GM12891 (cell line): ENCODE data around the gene CREBRF.

ENCODE experiments used
- PAX5 ChIP-seq: IDR thresholded peaks from 2 replicates; pipeline ENCODE4 v1.6.1; 2011; ENCODE audit warnings: low read length, moderate library complexity, mild to moderate bottlenecking; ENCODE audit not compliant: insufficient read depth, severe bottlenecking
- POLR2A ChIP-seq: IDR thresholded peaks from 2 replicates; pipeline ENCODE4 v1.6.1; 2011; ENCODE audit warnings: low read depth, low read length, control low read depth
- POLR2AphosphoS5 ChIP-seq: IDR thresholded peaks from 2 replicates; pipeline ENCODE4 v1.6.1; 2011; ENCODE audit warnings: low read depth, low read length, control low read depth
- TAF1 ChIP-seq: IDR thresholded peaks from 2 replicates; pipeline ENCODE4 v1.6.1; 2011; ENCODE audit warnings: low read depth, low read length, control low read depth

DNA sequence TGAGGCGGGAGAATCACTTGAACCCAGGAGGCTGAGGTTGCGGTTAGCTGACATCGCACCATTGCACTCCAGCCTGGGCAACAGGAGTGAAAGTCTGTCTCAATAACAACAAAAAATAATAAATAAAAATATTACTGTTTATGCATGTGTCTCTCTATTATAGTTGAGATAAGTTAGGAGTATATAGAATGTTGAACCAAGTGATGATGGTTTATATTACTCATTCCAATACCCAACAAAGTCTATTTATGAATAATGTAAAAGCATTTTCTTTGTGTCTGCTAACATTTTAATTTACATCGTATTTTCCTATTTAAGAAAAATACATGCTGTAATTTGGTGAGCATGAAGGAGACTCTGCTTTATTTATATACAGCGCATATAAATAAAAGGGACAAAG is 35.8 kb downstream of the CREBRF start:
- TF ChIP-seq POLR2A (no peak), TAF1 (no peak), POLR2AphosphoS5 (no peak), PAX5 (no peak)
